HCT116 (cell line): ENCODE results near the gene SERTAD3. TPM values are rescaled to one million over a fixed set of nuclear protein-coding genes. Genes with fewer than 3 reads are reported as not detected.

ENCODE experiments used
- ATAC-seq: fragments of 200-7000 bp; cut with Tn5 transposase; 2 replicates; pipeline ENCODE4 v1.9.1; 2020; ENCODE audit warnings: mild to moderate bottlenecking, moderate library complexity
- BruUV-seq: library from RNA; stranded (reverse); fragments of 400-500 nt; replicated peaks from 2 replicates; lab custom pipeline; 2021; lab: Mats Ljungman, UMichigan
- CTCF ChIA-PET: fragments of 300-600 bp; sonication (Branson Sonifier 250); formaldehyde crosslinking; loops from one replicate; lab custom pipeline; 2021; ENCODE audit warnings: antibody characterized with exemption; lab: Charles Lee
- POLR2A ChIA-PET: fragments of 300-600, 350-600 bp; sonication (Branson Sonifier 250); formaldehyde crosslinking; loops from one replicate; lab custom pipeline; 2021; ENCODE audit warnings: antibody characterized with exemption; lab: Charles Lee
- RAD21 ChIA-PET, 2 experiments: fragments of 300-600 bp; sonication (Branson Sonifier 250); formaldehyde crosslinking; loops; one replicate each; lab custom pipeline; 2023; ENCODE audit warnings: low total read pairs in 2 of 2; ENCODE audit not compliant: uncharacterized antibody in 2 of 2, unreplicated experiment in 2 of 2, low non-redundant PET in 1 of 2; lab: Charles Lee
- DNase-seq: peaks from one replicate; pipeline ENCODE4 v3.0.0-alpha.2; 2010; ENCODE audit warnings: low read depth, low spot score
- H2AFZ ChIP-seq: fragments of 200-600 bp; shearing (Covaris generic), sonication (generic); 2 replicates; pipeline ENCODE4 v1.6.1; 2017; ENCODE audit warnings: low read depth, mixed run types, mixed read lengths, antibody characterized with exemption, low read length; ENCODE audit not compliant: poor library complexity, severe bottlenecking
- H3K27ac ChIP-seq: 2 replicates; pipeline ENCODE4 v1.5.1; 2012; ENCODE audit warnings: low read depth, low read length
- H3K27me3 ChIP-seq: fragments of 200-600 bp; sonication (generic); 2 replicates; pipeline ENCODE4 v1.6.1; 2016; ENCODE audit warnings: mixed run types, low read length, mixed read lengths; ENCODE audit not compliant: insufficient read depth
- H3K36me3 ChIP-seq, 2 experiments: fragments of 200-500 bp in 1 of 2; fragments of 200-600 bp in 1 of 2; sonication (Bioruptor generic) in 1 of 2; sonication (generic) in 1 of 2; 2 replicates each; pipeline versions ENCODE4 v1.5.1 to v1.6.1; 2014 to 2016; ENCODE audit warnings: low read length in 2 of 2, inconsistent platforms in 1 of 2, mixed read lengths in 1 of 2, mixed run types in 1 of 2; ENCODE audit not compliant: insufficient read depth in 2 of 2, control insufficient read depth in 1 of 2
- H3K4me1 ChIP-seq, 2 experiments: fragments of 200-600 bp in 1 of 2; sonication (generic) in 1 of 2; 2 replicates each; pipeline versions ENCODE4 v1.5.1 to v1.6.1; 2012 to 2017; ENCODE audit warnings: low read length in 2 of 2, inconsistent platforms in 1 of 2, mild to moderate bottlenecking in 1 of 2, mixed read lengths in 1 of 2, mixed run types in 1 of 2, moderate library complexity in 1 of 2; ENCODE audit not compliant: insufficient read depth in 2 of 2, control insufficient read depth in 1 of 2
- H3K4me2 ChIP-seq: fragments of 200-600 bp; sonication (generic); 2 replicates; pipeline ENCODE4 v1.6.1; 2017; ENCODE audit warnings: mixed run types, low read length, mixed read lengths
- H3K4me3 ChIP-seq, 2 experiments: fragments of 200-600 bp in 1 of 2; sonication (generic) in 1 of 2; replicated peaks in 1 of 2; 2 replicates each; pipeline ENCODE4 v1.5.1; 2011 to 2016; ENCODE audit warnings: low read length in 2 of 2, control low read depth in 1 of 2, low read depth in 1 of 2, mild to moderate bottlenecking in 1 of 2, mixed read lengths in 1 of 2, mixed run types in 1 of 2
- H3K79me2 ChIP-seq: fragments of 200-600 bp; sonication (generic); 2 replicates; pipeline ENCODE4 v1.6.1; 2017; ENCODE audit warnings: mild to moderate bottlenecking, mixed run types, low read length, moderate library complexity, mixed read lengths; ENCODE audit not compliant: insufficient read depth
- H3K9ac ChIP-seq: fragments of 200-600 bp; sonication (generic); 2 replicates; pipeline ENCODE4 v1.6.1; 2016; ENCODE audit warnings: low read length, mixed read lengths
- H3K9me2 ChIP-seq: fragments of 200-600 bp; sonication (generic), shearing (Covaris generic); 2 replicates; pipeline ENCODE4 v1.6.1; 2017; ENCODE audit warnings: mixed run types, mild to moderate bottlenecking, moderate library complexity; ENCODE audit not compliant: insufficient read depth
- H3K9me3 ChIP-seq, 2 experiments: fragments of 200-500 bp in 1 of 2; fragments of 200-600 bp in 1 of 2; sonication (Bioruptor generic) in 1 of 2; sonication (generic) in 1 of 2; 2 replicates each; pipeline ENCODE4 v1.6.1; 2014 to 2017; ENCODE audit warnings: low read length in 2 of 2, mixed read lengths in 2 of 2, inconsistent platforms in 1 of 2, low read depth in 1 of 2, mild to moderate bottlenecking in 1 of 2, mixed run types in 1 of 2, moderate library complexity in 1 of 2; ENCODE audit not compliant: control insufficient read depth in 1 of 2, insufficient read depth in 1 of 2
- H4K20me1 ChIP-seq: fragments of 200-600 bp; sonication (generic), shearing (Covaris generic); 2 replicates; pipeline ENCODE4 v1.6.1; 2017; ENCODE audit warnings: mixed run types, mild to moderate bottlenecking, moderate library complexity; ENCODE audit not compliant: insufficient read depth
- CBX3 ChIP-seq: IDR thresholded peaks from 2 replicates; pipeline ENCODE4 v1.6.1; 2012; ENCODE audit warnings: low read depth
- CTCF ChIP-seq, 3 experiments: fragments of 200-600 bp in 1 of 3; sonication (generic) in 1 of 3; IDR thresholded peaks in 2 of 3; conservative IDR thresholded peaks in 1 of 3; 2 replicates each; pipeline ENCODE4 v1.5.1; 2012 to 2017; ENCODE audit warnings: low read depth in 2 of 3, low read length in 2 of 3, antibody characterized with exemption in 1 of 3, borderline replicate concordance in 1 of 3, control low read depth in 1 of 3, mild to moderate bottlenecking in 1 of 3, mixed read lengths in 1 of 3, mixed run types in 1 of 3, moderate library complexity in 1 of 3; ENCODE audit not compliant: insufficient read depth in 1 of 3
- ELF1 ChIP-seq: IDR thresholded peaks from 2 replicates; pipeline ENCODE4 v1.6.1; 2012; ENCODE audit warnings: low read depth, borderline replicate concordance
- EZH2 ChIP-seq: fragments of 200-600 bp; sonication (generic); IDR thresholded peaks from 2 replicates; pipeline ENCODE4 v1.6.1; 2017; ENCODE audit warnings: antibody characterized with exemption, mixed run types
- JUND ChIP-seq: IDR thresholded peaks from 2 replicates; pipeline ENCODE4 v1.6.1; 2012
- POLR2A ChIP-seq: IDR thresholded peaks from 2 replicates; pipeline ENCODE4 v1.7.0; 2011; ENCODE audit warnings: borderline replicate concordance; ENCODE audit not compliant: insufficient read depth, insufficient read length; ENCODE audit errors: extremely low read depth
- POLR2AphosphoS5 ChIP-seq: IDR thresholded peaks from 2 replicates; pipeline ENCODE4 v1.6.1; 2011; ENCODE audit warnings: mild to moderate bottlenecking, low read depth, low read length, moderate library complexity
- RAD21 ChIP-seq: IDR thresholded peaks from 2 replicates; pipeline ENCODE4 v1.6.1; 2012; ENCODE audit warnings: low read depth, mild to moderate bottlenecking
- SIN3A ChIP-seq: IDR thresholded peaks from 2 replicates; pipeline ENCODE4 v1.6.1; 2012; ENCODE audit warnings: low read depth
- SP1 ChIP-seq: IDR thresholded peaks from 2 replicates; pipeline ENCODE4 v1.6.1; 2012; ENCODE audit warnings: low read depth
- SRF ChIP-seq: IDR thresholded peaks from 2 replicates; pipeline ENCODE4 v1.6.1; 2012; ENCODE audit warnings: low read depth
- TCF7L2 ChIP-seq: IDR thresholded peaks from 2 replicates; pipeline ENCODE4 v1.7.0; 2011; ENCODE audit warnings: borderline replicate concordance, inconsistent platforms; ENCODE audit not compliant: insufficient read depth, insufficient read length; ENCODE audit errors: extremely low read depth
- YY1 ChIP-seq: IDR thresholded peaks from 2 replicates; pipeline ENCODE4 v1.6.1; 2011; ENCODE audit warnings: low read length, low read depth, moderate library complexity, mild to moderate bottlenecking; ENCODE audit not compliant: insufficient replicate concordance; ENCODE audit errors: extremely low read depth
- ZFX ChIP-seq: fragments of 450-650 bp; IDR thresholded peaks from 2 replicates; pipeline ENCODE4 v1.6.1; 2017
- intact Hi-C: fragments of 100-400 bp; cut with micrococcal nuclease; formaldehyde crosslinking; loops from 2 replicates; pipeline ENCODE4 v1.10.0; 2022
- total RNA-seq: library from RNA; stranded (reverse); gene quantifications from one replicate; pipeline ENCODE4 v1.2.1, GENCODE V29; 2021; ENCODE audit not compliant: unreplicated experiment
- TF ChIP-seq, protein P1 (sequence below): IDR thresholded peaks from 2 replicates; pipeline ENCODE4 v1.6.1; 2012

The SERTAD3 gene
- total RNA-seq, 1 experiment from 2014 or later = 32.4 TPM

- no peak for DNase-seq
- H3K36me3 ChIP-seq = no peaks in the 10 kb centered on the region
- POLR2A ChIA-PET = interaction anchor here (0.6 to 4.0 kb wide), 13 partner anchors 9 to 148 kb away, joined by 3 to 24 read pairs (median 5); partner anchors contain the start of genes SERTAD1 and SERTAD3
- H4K20me1 ChIP-seq = no peaks in the 10 kb centered on the region
- RAD21 ChIA-PET = interaction anchor here in 1 of 2 experiments (0.9 to 1.0 kb wide), 2 partner anchors 22 to 135 kb away, joined by 3 read pairs; no protein-coding TSS in a partner anchor
- H3K9me3 ChIP-seq = no peaks in the 10 kb centered on the region
- H3K4me2 ChIP-seq = peak overlapping the region; percentile 94
- peaks cover 18% of the 10 kb centered on the region; the same call in 1 of the 2 replicates for H3K79me2 ChIP-seq
- H3K4me3 ChIP-seq = peak overlapping the region; percentile 93 to 95
- H3K9me2 ChIP-seq = no peaks in the 10 kb centered on the region
- no peaks in the 10 kb centered on the region for H3K27me3 ChIP-seq
- peak overlapping the region; percentile 94 for H3K9ac ChIP-seq
- TF ChIP-seq SIN3A = 0 out of 2 replicates have a peak, but pooled peaks have one; percentile 52
- no peak for TF ChIP-seq ELF1
- peaks cover 13 to 34% of the 10 kb centered on the region in 2 experiments for H3K4me1 ChIP-seq
- intact Hi-C loops = loop anchor here (2.0 kb wide), 1 partner anchor 138 kb away; no protein-coding TSS in a partner anchor
- TSS peak; percentile 90 for BruUV-seq
- ATAC-seq = peak; percentile 4
- CTCF ChIA-PET = interaction anchor here (0.8 to 3.3 kb wide), 12 partner anchors 9 to 160 kb away, joined by 3 to 30 read pairs (median 4); partner anchors contain the start of genes LTBP4 and SERTAD1
- no peak overlapping the region for H2AFZ ChIP-seq
- H3K27ac ChIP-seq = peak overlapping the region; percentile 89
Observed at GRCh38 chr19:40465025-40465556, 21.0 kb upstream of the SERTAD3 start.

DNA sequence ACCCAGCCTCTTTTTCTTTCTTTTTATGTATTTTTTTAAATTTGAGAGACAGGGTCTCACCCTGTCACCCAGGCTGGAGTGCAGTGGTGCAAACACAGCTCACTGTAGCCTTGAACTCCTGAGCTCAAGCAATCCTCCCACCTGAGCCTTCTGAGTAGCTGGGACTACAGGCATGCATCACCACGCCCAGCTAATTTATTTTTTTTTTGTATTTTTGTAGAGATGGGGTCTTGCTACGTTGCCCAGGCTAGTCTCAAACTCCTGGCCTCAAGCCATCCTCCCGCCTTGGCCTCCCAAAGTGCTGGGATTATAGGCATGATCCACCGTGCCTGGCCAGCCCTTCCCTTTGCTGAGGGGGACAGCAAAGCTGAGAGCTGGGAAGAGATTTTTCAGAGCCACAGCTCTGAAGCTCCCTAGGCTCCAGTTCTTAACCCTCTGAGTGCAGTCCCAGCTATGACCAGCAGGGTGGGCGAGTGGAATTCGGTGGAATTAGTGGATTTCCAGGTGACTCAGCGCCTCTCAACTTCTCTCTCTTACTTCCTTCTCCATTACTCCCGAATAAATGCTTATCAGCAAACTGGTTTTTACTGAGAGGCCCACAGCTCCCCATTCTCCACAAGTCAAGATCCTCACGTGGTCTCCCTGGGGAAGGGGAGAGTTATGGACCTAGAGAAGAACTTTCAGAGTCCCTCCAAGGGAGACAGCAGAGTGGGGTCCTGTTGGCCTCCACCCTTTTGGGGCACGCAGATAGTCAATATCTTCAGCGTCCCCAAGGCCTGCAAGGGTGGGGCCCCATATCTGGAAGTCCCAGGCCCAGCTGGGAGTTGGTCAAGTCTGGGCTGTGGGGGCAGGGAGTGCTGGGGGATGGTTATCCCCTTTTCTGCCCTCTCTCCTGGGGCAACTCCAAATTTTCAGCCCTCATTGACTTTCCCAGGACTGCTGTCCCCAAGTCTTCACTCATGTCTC, 20.2 kb upstream of the SERTAD3 start:
- no peaks in the 10 kb centered on the region for H3K36me3 ChIP-seq
- peak overlapping the region; percentile 94 for H3K4me2 ChIP-seq
- ATAC-seq (peak; percentile 29), DNase-seq (peak; percentile 85)
- CTCF ChIA-PET = interaction anchor here (0.8 to 3.3 kb wide), 22 partner anchors 11 to 324 kb away, joined by 3 to 30 read pairs (median 5); partner anchors contain the start of genes LTBP4 and SERTAD1
- no TSS peak for BruUV-seq
- no peaks in the 10 kb centered on the region for H3K27me3 ChIP-seq
- intact Hi-C loops = loop anchor here (2.0 kb wide), 1 partner anchor 138 kb away; no protein-coding TSS in a partner anchor
- H3K4me1 ChIP-seq = peaks cover 13 to 34% of the 10 kb centered on the region in 2 experiments
- POLR2A ChIA-PET = interaction anchor here (0.6 to 4.0 kb wide), 12 partner anchors 10 to 149 kb away, joined by 3 to 24 read pairs (median 4); partner anchors contain the start of genes SERTAD1 and SERTAD3
- H2AFZ ChIP-seq = no peak overlapping the region
- H4K20me1 ChIP-seq = no peaks in the 10 kb centered on the region
- H3K9me2 ChIP-seq = no peaks in the 10 kb centered on the region
- peak overlapping the region; percentile 89 for H3K27ac ChIP-seq
- RAD21 ChIA-PET = interaction anchor here (0.7 to 2.5 kb wide), 8 partner anchors 11 to 138 kb away, joined by 3 to 7 read pairs (median 3); no protein-coding TSS in a partner anchor
- peak overlapping the region; percentile 94 for H3K9ac ChIP-seq
- peaks cover 22% of the 10 kb centered on the region; the same call in 1 of the 2 replicates for H3K79me2 ChIP-seq
- no peaks in the 10 kb centered on the region for H3K9me3 ChIP-seq
- peak overlapping the region; percentile 93 to 95 for H3K4me3 ChIP-seq
- TF ChIP-seq POLR2A (no peak), EZH2 (no peak), ZFX (no peak), TCF7L2 (no peak), YY1 (peak; percentile 19), SP1 (no peak), CTCF (IDR thresholded peaks at IDR 0.05 in 2 of 3, conservative IDR thresholded peaks at IDR 0.05 in 1 of 3; ENCODE audit: borderline replicate concordance in 1 of 3, insufficient read depth in 1 of 3, low read depth in 2 of 3, low read length in 2 of 3) (peak; percentile 74 to 84 (median 83); a peak in 5 of 6 replicates), SRF (no peak), RAD21 (peak; percentile 80), JUND (no peak), POLR2AphosphoS5 (peak; percentile 14; the same call in 1 of the 2 replicates), CBX3 (peak; percentile 25; the same call in 1 of the 2 replicates)
- TF ChIP-seq, protein P1, sequence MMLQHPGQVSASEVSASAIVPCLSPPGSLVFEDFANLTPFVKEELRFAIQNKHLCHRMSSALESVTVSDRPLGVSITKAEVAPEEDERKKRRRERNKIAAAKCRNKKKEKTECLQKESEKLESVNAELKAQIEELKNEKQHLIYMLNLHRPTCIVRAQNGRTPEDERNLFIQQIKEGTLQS = no peak
